Measurements from ENCODE around the gene NUPR1.

DNA sequence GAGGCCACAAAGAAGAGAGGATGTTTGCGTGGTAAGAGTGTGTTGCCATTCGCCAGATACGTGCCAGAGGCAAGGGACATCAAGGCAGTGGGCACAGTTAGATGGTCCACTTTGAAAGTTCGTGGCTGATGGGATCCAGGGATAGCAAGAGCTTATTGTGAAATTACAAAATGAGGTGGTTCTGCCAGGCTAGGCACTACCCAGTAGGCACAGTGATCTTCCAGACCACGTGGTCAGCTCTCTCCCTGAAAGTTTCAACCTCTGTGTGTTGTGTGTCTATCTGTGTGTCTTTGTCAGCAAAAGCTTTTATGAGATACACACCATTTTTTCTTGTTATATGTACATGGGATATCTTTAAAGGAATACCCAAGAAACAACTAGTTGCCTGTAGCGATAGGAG is 24.4 kb upstream of the NUPR1 start:
- TF ChIP-seq KLF9 (tag by site-specific recombination; IDR thresholded peaks at IDR 0.05; ENCODE audit: low read depth): no peak
- TF ChIP-seq, protein P1, sequence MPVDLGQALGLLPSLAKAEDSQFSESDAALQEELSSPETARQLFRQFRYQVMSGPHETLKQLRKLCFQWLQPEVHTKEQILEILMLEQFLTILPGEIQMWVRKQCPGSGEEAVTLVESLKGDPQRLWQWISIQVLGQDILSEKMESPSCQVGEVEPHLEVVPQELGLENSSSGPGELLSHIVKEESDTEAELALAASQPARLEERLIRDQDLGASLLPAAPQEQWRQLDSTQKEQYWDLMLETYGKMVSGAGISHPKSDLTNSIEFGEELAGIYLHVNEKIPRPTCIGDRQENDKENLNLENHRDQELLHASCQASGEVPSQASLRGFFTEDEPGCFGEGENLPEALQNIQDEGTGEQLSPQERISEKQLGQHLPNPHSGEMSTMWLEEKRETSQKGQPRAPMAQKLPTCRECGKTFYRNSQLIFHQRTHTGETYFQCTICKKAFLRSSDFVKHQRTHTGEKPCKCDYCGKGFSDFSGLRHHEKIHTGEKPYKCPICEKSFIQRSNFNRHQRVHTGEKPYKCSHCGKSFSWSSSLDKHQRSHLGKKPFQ (tag by site-specific recombination; IDR thresholded peaks at IDR 0.05): no peak

Data from HEK293 (cell line).